HEK293T (cell line): Measurements from ENCODE around the gene PIK3R3.

Experiments used
- CTCF ChIA-PET: fragments of 350-600 bp; formaldehyde crosslinking; extraction: SDS; loops from one replicate; lab custom pipeline; 2021; ENCODE audit warnings: antibody characterized with exemption, inconsistent platforms; lab: Yijun Ruan, JAX
- POLR2A ChIA-PET: fragments of 350-600 bp; formaldehyde crosslinking; extraction: SDS; loops from one replicate; lab custom pipeline; 2020; ENCODE audit warnings: antibody characterized with exemption, inconsistent platforms; lab: Yijun Ruan, JAX
- DNase-seq: peaks from one replicate; pipeline ENCODE4 v3.0.0; 2012; ENCODE audit warnings: mixed read lengths; ENCODE audit errors: extremely low spot score
- ARNT ChIP-seq: fragments of 450-650 bp; IDR thresholded peaks from 2 replicates; pipeline ENCODE4 v1.6.1; 2017; ENCODE audit warnings: mild to moderate bottlenecking
- BHLHE40 ChIP-seq: fragments of 450-650 bp; IDR thresholded peaks from 2 replicates; pipeline ENCODE4 v1.6.1; 2016; ENCODE audit warnings: mild to moderate bottlenecking, moderate library complexity, borderline replicate concordance
- CTBP1 ChIP-seq: fragments of 450-650 bp; IDR thresholded peaks from 2 replicates; pipeline ENCODE4 v1.6.1; 2016; ENCODE audit warnings: borderline replicate concordance
- ELF4 ChIP-seq: fragments of 450-650 bp; IDR thresholded peaks from 2 replicates; pipeline ENCODE4 v1.6.1; 2017; ENCODE audit warnings: antibody characterized with exemption
- FOXA1 ChIP-seq: fragments of 450-650 bp; IDR thresholded peaks from 2 replicates; pipeline ENCODE4 v1.6.1; 2016; ENCODE audit warnings: mild to moderate bottlenecking
- FOXK2 ChIP-seq: fragments of 450-650 bp; IDR thresholded peaks from 2 replicates; pipeline ENCODE4 v1.6.1; 2016; ENCODE audit warnings: mild to moderate bottlenecking
- FOXM1 ChIP-seq: fragments of 450-650 bp; IDR thresholded peaks from 2 replicates; pipeline ENCODE4 v1.6.1; 2017; ENCODE audit warnings: mild to moderate bottlenecking, borderline replicate concordance
- HDGF ChIP-seq: fragments of 450-650 bp; IDR thresholded peaks from 2 replicates; pipeline ENCODE4 v1.6.1; 2017; ENCODE audit warnings: antibody characterized with exemption, borderline replicate concordance
- L3MBTL2 ChIP-seq: fragments of 450-650 bp; conservative IDR thresholded peaks from 2 replicates; pipeline ENCODE4 v1.6.1; 2016; ENCODE audit warnings: mild to moderate bottlenecking
- LEF1 ChIP-seq: fragments of 450-650 bp; IDR thresholded peaks from 2 replicates; pipeline ENCODE4 v1.6.1; 2017; ENCODE audit warnings: mild to moderate bottlenecking, borderline replicate concordance
- NFRKB ChIP-seq: fragments of 450-650 bp; IDR thresholded peaks from 2 replicates; pipeline ENCODE4 v1.6.1; 2016; ENCODE audit warnings: mild to moderate bottlenecking, moderate library complexity
- SP1 ChIP-seq: fragments of 450-650 bp; IDR thresholded peaks from 2 replicates; pipeline ENCODE4 v1.6.1; 2017
- SUZ12 ChIP-seq: fragments of 450-650 bp; IDR thresholded peaks from 2 replicates; pipeline ENCODE4 v1.6.1; 2016; ENCODE audit warnings: mild to moderate bottlenecking
- TARDBP ChIP-seq: fragments of 450-650 bp; IDR thresholded peaks from 2 replicates; pipeline ENCODE4 v1.6.1; 2016
- ZNF384 ChIP-seq: fragments of 450-650 bp; IDR thresholded peaks from 2 replicates; pipeline ENCODE4 v1.6.1; 2016
- TF ChIP-seq, protein P1 (sequence below): fragments of 450-650 bp; IDR thresholded peaks from 2 replicates; pipeline ENCODE4 v1.6.1; 2016

PIK3R3 gene

GRCh38 chr1:46118856-46119255 is 13.6 kb downstream of the PIK3R3 start:
- TF ChIP-seq SUZ12 (no peak), FOXA1 (no peak), CTBP1 (no peak), TARDBP (no peak), LEF1 (no peak), HDGF (no peak), ELF4 (no peak), ARNT (no peak), FOXK2 (no peak), L3MBTL2 (no peak)
- TF ChIP-seq, protein P1, sequence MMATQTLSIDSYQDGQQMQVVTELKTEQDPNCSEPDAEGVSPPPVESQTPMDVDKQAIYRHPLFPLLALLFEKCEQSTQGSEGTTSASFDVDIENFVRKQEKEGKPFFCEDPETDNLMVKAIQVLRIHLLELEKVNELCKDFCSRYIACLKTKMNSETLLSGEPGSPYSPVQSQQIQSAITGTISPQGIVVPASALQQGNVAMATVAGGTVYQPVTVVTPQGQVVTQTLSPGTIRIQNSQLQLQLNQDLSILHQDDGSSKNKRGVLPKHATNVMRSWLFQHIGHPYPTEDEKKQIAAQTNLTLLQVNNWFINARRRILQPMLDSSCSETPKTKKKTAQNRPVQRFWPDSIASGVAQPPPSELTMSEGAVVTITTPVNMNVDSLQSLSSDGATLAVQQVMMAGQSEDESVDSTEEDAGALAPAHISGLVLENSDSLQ = no peak
- DNase-seq = no peak
- ChIA-PET CTCF (no interaction called here), POLR2A (interaction anchor here (1.2 kb wide), 1 partner anchor 11 kb away, joined by 3 read pairs; no protein-coding TSS in a partner anchor)

GRCh38 chr1:46117810-46118494 is 14.5 kb downstream of the PIK3R3 start:
- no peak for DNase-seq
- CTCF ChIA-PET = interaction anchor here (0.7 kb wide), 1 partner anchor 10 kb away, joined by 3 read pairs; no protein-coding TSS in a partner anchor
- POLR2A ChIA-PET = interaction anchor here (0.6 to 1.2 kb wide), 4 partner anchors 12 to 1634 kb away, joined by 3 to 5 read pairs (median 3); partner anchors contain the start of gene PIK3R3
- no peak for TF ChIP-seq BHLHE40
- TF ChIP-seq SUZ12 = no peak
- TF ChIP-seq CTBP1 = no peak
- no peak for TF ChIP-seq LEF1
- TF ChIP-seq SP1 = no peak
- TF ChIP-seq, protein P1 = no peak
- TF ChIP-seq ELF4 = no peak

DNA sequence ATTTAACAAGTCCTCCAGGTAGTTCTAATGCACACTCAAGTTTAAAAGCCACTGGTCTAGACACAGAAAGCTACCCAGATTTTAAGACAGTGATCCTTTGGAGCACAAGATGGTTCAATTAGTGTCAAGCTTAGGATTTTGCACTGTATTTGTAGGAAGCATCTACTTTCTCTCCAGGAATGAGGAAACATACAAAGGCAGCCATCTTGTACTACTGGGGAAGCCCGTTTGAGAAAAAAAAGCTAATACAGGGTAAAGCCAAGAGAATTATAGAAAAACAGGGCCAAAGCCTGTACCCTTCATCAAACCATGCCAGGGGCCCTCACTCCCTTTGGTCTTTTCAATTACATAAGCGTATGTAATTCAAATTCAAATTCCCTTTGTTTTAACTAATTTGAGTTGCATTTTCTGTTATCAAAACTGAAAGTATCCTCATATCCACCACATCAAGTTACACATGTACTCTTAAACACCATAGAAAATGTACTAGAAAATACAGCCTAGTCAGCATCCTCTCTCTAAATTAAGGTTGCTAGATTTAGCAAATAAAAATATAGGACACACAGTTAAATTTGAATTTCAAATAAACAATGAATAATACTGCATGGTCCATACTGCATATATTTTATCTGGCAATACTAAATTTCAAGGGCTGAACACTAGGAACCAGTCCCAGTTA is 17.4 kb downstream of the PIK3R3 start:
- ChIA-PET POLR2A (interaction anchor here (0.6 to 1.7 kb wide), 3 partner anchors 10 to 17 kb away, joined by 3 to 10 read pairs (median 5); partner anchors contain the start of gene PIK3R3), CTCF (interaction anchor here (0.6 to 1.3 kb wide), 3 partner anchors 18 to 108 kb away, joined by 3 to 4 read pairs (median 3); no protein-coding TSS in a partner anchor)
- no peak for TF ChIP-seq CTBP1
- TF ChIP-seq FOXK2 = no peak
- TF ChIP-seq ARNT = no peak
- TF ChIP-seq NFRKB = no peak
- TF ChIP-seq ELF4 = no peak
- no peak for TF ChIP-seq FOXM1
- no peak for TF ChIP-seq SUZ12
- no peak for TF ChIP-seq LEF1

DNA sequence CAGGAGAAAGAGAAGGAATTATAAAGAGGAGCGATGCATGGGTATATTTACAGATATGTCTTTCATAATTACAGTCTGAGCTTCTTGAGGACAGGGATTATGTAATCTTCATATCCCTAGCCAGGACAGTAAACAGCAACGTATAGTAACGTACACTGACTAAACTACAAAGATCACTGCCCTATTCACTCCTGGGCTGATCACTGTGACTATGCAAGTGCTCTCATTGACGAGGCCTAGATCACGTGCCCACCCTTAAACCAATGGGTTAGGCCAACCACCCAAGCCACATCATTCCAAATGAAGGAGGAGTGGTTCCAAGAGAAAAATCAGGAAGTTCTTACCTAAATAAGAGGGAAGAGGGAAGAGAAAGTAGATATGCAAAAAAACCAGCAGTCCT is 18.5 kb downstream of the PIK3R3 start:
- POLR2A ChIA-PET = interaction anchor here (1.7 kb wide), 1 partner anchor 18 kb away, joined by 10 read pairs; the partner anchor contains the start of gene PIK3R3
- CTCF ChIA-PET = no interaction called here
- no peak for DNase-seq
- TF ChIP-seq SP1 = no peak
- no peak for TF ChIP-seq HDGF
- no peak for TF ChIP-seq BHLHE40
- TF ChIP-seq FOXM1 = no peak
- no peak for TF ChIP-seq NFRKB
- TF ChIP-seq, protein P1 = no peak

More for the DNA sequence above, 17.4 kb downstream of the PIK3R3 start:
- no peak for DNase-seq

DNA sequence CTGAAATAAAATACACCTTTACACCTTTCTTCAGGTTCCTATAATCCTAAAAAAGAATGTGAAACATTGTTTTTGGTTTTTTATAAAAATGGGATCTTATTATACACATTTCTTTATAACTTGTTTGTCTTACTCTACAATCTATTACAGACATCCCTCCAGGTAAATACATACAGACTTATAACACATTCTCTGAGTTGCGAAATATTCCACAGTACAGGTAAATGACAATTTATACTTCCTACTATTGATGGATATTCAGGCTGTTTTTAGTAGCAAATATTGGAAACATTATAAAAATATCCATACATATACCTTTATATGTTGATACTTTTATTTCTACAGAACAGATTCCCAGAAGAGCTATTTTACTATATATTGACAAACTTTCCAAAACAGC is 20.3 kb downstream of the PIK3R3 start:
- no peak for DNase-seq
- TF ChIP-seq HDGF (no peak), FOXM1 (no peak), ZNF384 (no peak), SUZ12 (no peak), SP1 (no peak), L3MBTL2 (no peak), FOXA1 (no peak), NFRKB (no peak), BHLHE40 (no peak), TARDBP (no peak), CTBP1 (no peak), FOXK2 (no peak), ELF4 (no peak), LEF1 (no peak)
- TF ChIP-seq, protein P1 = no peak
- CTCF ChIA-PET = no interaction called here
- POLR2A ChIA-PET = no interaction called here
